Osteocyte (in vitro differentiated cells): ENCODE data around the gene SLC41A3. TPM values are rescaled to one million over a fixed set of nuclear protein-coding genes. Genes with fewer than 3 reads are reported as not detected.
A peak's percentile ranks its signal among the peaks of the same experiment; 100 is the strongest.

Experiments used
- DNase-seq: peaks from one replicate; pipeline ENCODE4 v3.0.0; 2021; ENCODE audit warnings: mixed read lengths; ENCODE audit not compliant: unreplicated experiment; ENCODE audit errors: extremely low spot score
- H3K27ac Mint-ChIP-seq: one replicate; pipeline ENCODE4 v1.8.0; 2021; ENCODE audit warnings: mild to moderate bottlenecking, mixed read lengths; ENCODE audit not compliant: unreplicated experiment
- H3K27me3 Mint-ChIP-seq: one replicate; pipeline ENCODE4 v1.8.0; 2021; ENCODE audit warnings: mixed read lengths; ENCODE audit not compliant: unreplicated experiment
- H3K36me3 Mint-ChIP-seq: one replicate; pipeline ENCODE4 v1.8.0; 2021; ENCODE audit warnings: mixed read lengths; ENCODE audit not compliant: unreplicated experiment
- H3K4me1 Mint-ChIP-seq: one replicate; pipeline ENCODE4 v1.8.0; 2021; ENCODE audit warnings: mixed read lengths; ENCODE audit not compliant: unreplicated experiment
- H3K4me3 Mint-ChIP-seq: one replicate; pipeline ENCODE4 v1.8.0; 2021; ENCODE audit warnings: mild to moderate bottlenecking, moderate library complexity, mixed read lengths; ENCODE audit not compliant: unreplicated experiment
- H3K9me3 Mint-ChIP-seq: one replicate; pipeline ENCODE4 v1.8.0; 2021; ENCODE audit warnings: mixed read lengths; ENCODE audit not compliant: unreplicated experiment
- CTCF ChIP-seq: fragments of 200-600 bp; sonication (generic); IDR thresholded peaks from 2 replicates; pipeline ENCODE4 v1.5.0; 2021; ENCODE audit warnings: antibody characterized with exemption, mild to moderate bottlenecking, moderate library complexity
- total RNA-seq: library from RNA; stranded (reverse); gene quantifications from 2 replicates; pipeline ENCODE4 v1.2.1, GENCODE V29; 2021

The SLC41A3 gene
- total RNA-seq, 1 donor from 2014 or later: 80.6 TPM

GRCh38 chr3:126019683-126020082 lies 64.2 kb downstream of the SLC41A3 start:
- peaks cover under 1% of the 10 kb centered on the region for H3K4me1 Mint-ChIP-seq
- TF ChIP-seq CTCF: no peak
- H3K27ac Mint-ChIP-seq: no peak overlapping the region
- peaks cover 24% of the 10 kb centered on the region for H3K36me3 Mint-ChIP-seq
- H3K9me3 Mint-ChIP-seq: no peaks in the 10 kb centered on the region
- no peak overlapping the region for H3K4me3 Mint-ChIP-seq
- H3K27me3 Mint-ChIP-seq: no peaks in the 10 kb centered on the region
- DNase-seq: no peak

DNA sequence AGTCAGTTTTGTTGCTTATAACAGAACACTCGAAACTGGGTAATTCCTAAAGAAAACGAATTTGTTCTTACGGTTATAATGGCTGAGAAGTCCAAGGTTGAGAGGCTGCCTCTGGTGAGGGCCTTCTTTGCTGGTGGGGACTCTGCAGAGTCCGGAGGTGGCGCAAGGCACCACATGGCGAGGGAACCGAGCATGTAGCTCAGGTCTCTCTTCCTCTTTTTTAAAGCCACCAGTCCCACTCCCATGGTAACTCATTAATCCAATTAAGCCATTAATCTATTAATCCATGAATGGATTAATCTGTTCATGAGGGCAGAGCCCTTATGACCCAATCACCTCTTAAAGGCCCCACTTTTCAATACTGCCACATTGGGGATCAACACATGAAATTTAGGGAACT lies 64.9 kb downstream of the SLC41A3 start:
- no peak overlapping the region for H3K4me3 Mint-ChIP-seq
- H3K27ac Mint-ChIP-seq: no peak overlapping the region
- peaks cover 7% of the 10 kb centered on the region for H3K4me1 Mint-ChIP-seq
- H3K27me3 Mint-ChIP-seq: no peaks in the 10 kb centered on the region
- H3K9me3 Mint-ChIP-seq: no peaks in the 10 kb centered on the region
- H3K36me3 Mint-ChIP-seq: peaks cover 19% of the 10 kb centered on the region
- no peak for DNase-seq
- TF ChIP-seq CTCF: no peak

- DNase-seq: no peak
- Mint-ChIP-seq H3K36me3 (peaks cover 19% of the 10 kb centered on the region), H3K4me3 (no peak overlapping the region), H3K9me3 (no peaks in the 10 kb centered on the region), H3K4me1 (peaks cover 12% of the 10 kb centered on the region), H3K27ac (no peak overlapping the region), H3K27me3 (no peaks in the 10 kb centered on the region)
- TF ChIP-seq CTCF: no peak
These were observed 65.4 kb downstream of the SLC41A3 start for GRCh38 chr3:126018545-126018944.

GRCh38 chr3:126017362-126017761 lies 66.6 kb downstream of the SLC41A3 start:
- Mint-ChIP-seq H3K4me3 (no peak overlapping the region), H3K4me1 (peaks cover 18% of the 10 kb centered on the region), H3K27ac (no peak overlapping the region), H3K27me3 (no peaks in the 10 kb centered on the region), H3K9me3 (no peaks in the 10 kb centered on the region), H3K36me3 (peaks cover 22% of the 10 kb centered on the region)
- peak; percentile 80 for DNase-seq
- TF ChIP-seq CTCF: no peak

DNA sequence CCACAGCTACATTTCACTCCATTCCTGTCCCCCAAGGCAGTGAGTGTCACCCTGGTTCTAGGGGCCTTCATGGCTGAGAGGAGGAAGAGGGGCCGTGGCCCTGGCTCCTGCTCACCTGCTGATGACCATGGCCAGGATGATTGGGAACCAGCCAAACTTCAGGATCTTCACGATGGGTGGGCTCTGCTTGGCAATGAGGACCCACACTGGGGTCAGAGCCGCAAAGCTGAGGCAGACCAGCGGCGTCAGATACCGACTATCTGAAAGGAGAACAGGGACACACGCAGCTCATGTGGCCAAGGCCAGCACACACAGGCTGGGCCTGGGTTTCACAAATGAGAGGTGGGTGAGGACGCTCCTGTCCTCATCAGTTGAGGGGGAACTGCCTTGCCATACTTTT lies 67.3 kb downstream of the SLC41A3 start:
- H3K36me3 Mint-ChIP-seq: peaks cover 23% of the 10 kb centered on the region
- H3K4me3 Mint-ChIP-seq: no peak overlapping the region
- DNase-seq: no peak
- no peak overlapping the region for H3K27ac Mint-ChIP-seq
- H3K4me1 Mint-ChIP-seq: peaks cover 18% of the 10 kb centered on the region
- no peaks in the 10 kb centered on the region for H3K9me3 Mint-ChIP-seq
- no peaks in the 10 kb centered on the region for H3K27me3 Mint-ChIP-seq
- no peak for TF ChIP-seq CTCF
